Measurements from ENCODE around the gene APOBEC3B.
"Not testable (repeated sequence)": the region's sequence is repeated elsewhere in the genome, so short reads cannot be mapped to it uniquely, and the experiment has no call there.

Gene APOBEC3B

GRCh38 chr22:39039306-39040126 is 57.4 kb downstream of the APOBEC3B start:
- no peak for FAIRE-seq

- not testable (repeated sequence) for FAIRE-seq
These were observed 58.0 kb downstream of the APOBEC3B start for GRCh38 chr22:39040155-39040537.

GRCh38 chr22:39040538-39041296 is 58.6 kb downstream of the APOBEC3B start, which contains the start of gene APOBEC3F:
TSS of gene APOBEC3F (plus strand) at chr22:39040864. CDS start at chr22:39040961, 97 bp downstream.
- not testable (repeated sequence) for FAIRE-seq

GRCh38 chr22:39041908-39042307 is 59.8 kb downstream of the APOBEC3B start:
- FAIRE-seq = no peak
